H1 (cell line): ENCODE data around the gene MMUT. TPM values are rescaled to one million over a fixed set of nuclear protein-coding genes. Genes with fewer than 3 reads are reported as not detected.
"Not testable (repeated sequence)": the region's sequence is repeated elsewhere in the genome, so short reads cannot be mapped to it uniquely, and the experiment has no call there.

Source experiments
- CTCF ChIA-PET: fragments of 300-600 bp; sonication (Branson Sonifier 250); formaldehyde crosslinking; loops from one replicate; lab custom pipeline; 2021; ENCODE audit not compliant: partially characterized antibody; lab: Charles Lee
- POLR2A ChIA-PET: fragments of 300-600 bp; sonication (Branson Sonifier 250); formaldehyde crosslinking; loops from one replicate; lab custom pipeline; 2021; ENCODE audit warnings: inconsistent platforms; ENCODE audit not compliant: partially characterized antibody; lab: Charles Lee
- DNase-seq, 2 experiments: peaks; one replicate each; pipeline versions ENCODE4 v3.0.0 to v3.0.0-alpha.2; 2010 to 2022; ENCODE audit warnings: low spot score in 2 of 2, low read depth in 1 of 2, mixed read lengths in 1 of 2
- FAIRE-seq: peaks from 2 replicates; lab custom pipeline; 2011; peaks lifted over from hg19 to GRCh38; lab: Jason Lieb, UNC
- H2AFZ ChIP-seq: 2 replicates; pipeline ENCODE4 v1.8.1; 2012; ENCODE audit warnings: low read length, inconsistent platforms
- H2AK5ac ChIP-seq: 2 replicates; pipeline ENCODE4 v1.6.1; 2013; ENCODE audit warnings: low read depth, low read length
- H2BK120ac ChIP-seq: replicated peaks from 2 replicates; pipeline ENCODE3; 2013; ENCODE audit warnings: low read depth, low read length, inconsistent platforms
- H2BK12ac ChIP-seq: 2 replicates; pipeline ENCODE4 v1.6.1; 2013; ENCODE audit warnings: low read depth, low read length
- H2BK15ac ChIP-seq: 2 replicates; pipeline ENCODE4 v1.6.1; 2013; ENCODE audit warnings: low read length
- H2BK20ac ChIP-seq: 2 replicates; pipeline ENCODE4 v1.6.1; 2013; ENCODE audit warnings: low read length
- H2BK5ac ChIP-seq: 2 replicates; pipeline ENCODE4 v1.6.1; 2013; ENCODE audit warnings: low read depth, low read length
- H3K14ac ChIP-seq: 2 replicates; pipeline ENCODE4 v1.6.1; 2013; ENCODE audit warnings: inconsistent platforms; ENCODE audit not compliant: insufficient read length
- H3K18ac ChIP-seq: 2 replicates; pipeline ENCODE4 v1.6.1; 2013; ENCODE audit warnings: low read length; ENCODE audit errors: extremely low read depth
- H3K23ac ChIP-seq: 2 replicates; pipeline ENCODE4 v1.6.1; 2013; ENCODE audit warnings: inconsistent platforms; ENCODE audit not compliant: insufficient read length
- H3K23me2 ChIP-seq: 2 replicates; pipeline ENCODE4 v1.6.1; 2013; ENCODE audit warnings: low read depth, low read length
- H3K27ac ChIP-seq: 2 replicates; pipeline ENCODE4 v1.6.1; 2011; ENCODE audit warnings: low read depth, low read length, inconsistent platforms
- H3K27me3 ChIP-seq, 4 experiments: replicated peaks in 1 of 4; 1 replicate in 1 of 4; 2 replicates in 3 of 4; pipeline versions ENCODE4 v1.6.1 to v1.8.1; 2011 to 2013; ENCODE audit warnings: low read length in 3 of 4, mild to moderate bottlenecking in 3 of 4, inconsistent platforms in 2 of 4, mixed read lengths in 2 of 4, moderate library complexity in 1 of 4; ENCODE audit not compliant: control insufficient read depth in 3 of 4, insufficient read depth in 3 of 4; ENCODE audit errors: extremely low read depth in 1 of 4
- H3K36me3 ChIP-seq, 4 experiments: 2 replicates each; pipeline versions ENCODE4 v1.6.1 to v1.8.1; 2011 to 2013; ENCODE audit warnings: mild to moderate bottlenecking in 4 of 4, low read length in 3 of 4, moderate library complexity in 2 of 4, control low read depth in 1 of 4, inconsistent platforms in 1 of 4; ENCODE audit not compliant: insufficient read depth in 4 of 4, control insufficient read depth in 2 of 4
- H3K4ac ChIP-seq: replicated peaks from 2 replicates; pipeline ENCODE3; 2013; ENCODE audit warnings: low read length, low read depth, mixed read lengths, inconsistent platforms; ENCODE audit not compliant: insufficient read length
- H3K4me1 ChIP-seq, 4 experiments: replicated peaks in 1 of 4; 1 replicate in 1 of 4; 2 replicates in 3 of 4; pipeline versions ENCODE4 v1.6.1 to v1.8.1; 2011 to 2013; ENCODE audit warnings: low read length in 3 of 4, inconsistent platforms in 2 of 4, mixed read lengths in 1 of 4; ENCODE audit not compliant: insufficient read depth in 4 of 4, control insufficient read depth in 3 of 4
- H3K4me2 ChIP-seq, 2 experiments: 2 replicates each; pipeline versions ENCODE4 v1.6.1 to v1.8.1; 2011 to 2013; ENCODE audit warnings: low read depth in 2 of 2, low read length in 2 of 2, control low read depth in 1 of 2, inconsistent platforms in 1 of 2, mild to moderate bottlenecking in 1 of 2; ENCODE audit not compliant: insufficient read depth in 1 of 2
- H3K4me3 ChIP-seq, 4 experiments: fragments of 200-600, 300-600 bp in 1 of 4; sonication (generic), shearing (Covaris generic), sonication (Bioruptor Twin) in 1 of 4; 2 replicates each; pipeline versions ENCODE4 v1.5.1 to v1.8.1; 2011 to 2016; ENCODE audit warnings: low read length in 4 of 4, low read depth in 3 of 4, control low read depth in 2 of 4, inconsistent platforms in 2 of 4, mild to moderate bottlenecking in 2 of 4, mixed read lengths in 1 of 4, moderate library complexity in 1 of 4; ENCODE audit not compliant: insufficient read depth in 2 of 4; ENCODE audit errors: extremely low read depth in 1 of 4
- H3K56ac ChIP-seq: replicated peaks from 2 replicates; pipeline ENCODE3; 2013; ENCODE audit warnings: low read depth, mild to moderate bottlenecking, mixed read lengths, low read length, inconsistent platforms; ENCODE audit not compliant: insufficient read length
- H3K79me1 ChIP-seq: 2 replicates; pipeline ENCODE4 v1.6.1; 2013; ENCODE audit warnings: low read depth, low read length, control low read depth
- H3K79me2 ChIP-seq, 2 experiments: 2 replicates each; pipeline versions ENCODE4 v1.6.1 to v1.8.1; 2012 to 2013; ENCODE audit warnings: low read length in 2 of 2, mild to moderate bottlenecking in 2 of 2, inconsistent platforms in 1 of 2; ENCODE audit not compliant: insufficient read depth in 2 of 2, control insufficient read depth in 1 of 2
- H3K9ac ChIP-seq, 4 experiments: replicated peaks in 1 of 4; 1 replicate in 1 of 4; 2 replicates in 3 of 4; pipeline versions ENCODE4 v1.6.1 to v1.8.1; 2011 to 2013; ENCODE audit warnings: low read depth in 3 of 4, low read length in 3 of 4, control low read depth in 2 of 4, mild to moderate bottlenecking in 2 of 4, moderate library complexity in 2 of 4, inconsistent platforms in 1 of 4; ENCODE audit errors: extremely low read depth in 1 of 4
- H3K9me3 ChIP-seq, 2 experiments: 2 replicates each; pipeline versions ENCODE4 v1.6.1 to v1.8.1; 2012 to 2013; ENCODE audit warnings: mild to moderate bottlenecking in 2 of 2, moderate library complexity in 2 of 2, control low read depth in 1 of 2, inconsistent platforms in 1 of 2, low read depth in 1 of 2, low read length in 1 of 2, mixed read lengths in 1 of 2; ENCODE audit not compliant: insufficient read depth in 2 of 2
- H4K20me1 ChIP-seq, 2 experiments: replicated peaks in 1 of 2; 2 replicates each; pipeline versions ENCODE3 to v1.8.1; 2011 to 2013; ENCODE audit warnings: inconsistent platforms in 2 of 2, low read length in 2 of 2, mild to moderate bottlenecking in 1 of 2; ENCODE audit not compliant: insufficient read depth in 2 of 2, control insufficient read depth in 1 of 2
- H4K5ac ChIP-seq: 2 replicates; pipeline ENCODE4 v1.6.1; 2013; ENCODE audit warnings: low read length, low read depth, mixed read lengths, inconsistent platforms; ENCODE audit not compliant: insufficient read length
- H4K8ac ChIP-seq: 2 replicates; pipeline ENCODE4 v1.8.0; 2013; ENCODE audit warnings: mild to moderate bottlenecking, moderate library complexity, low read length, inconsistent platforms; ENCODE audit not compliant: insufficient read depth; ENCODE audit errors: extremely low read depth
- H4K91ac ChIP-seq: replicated peaks from 2 replicates; pipeline ENCODE3; 2013; ENCODE audit warnings: low read length, mixed read lengths, inconsistent platforms; ENCODE audit not compliant: insufficient read length
- TBP ChIP-seq: IDR thresholded peaks from 2 replicates; pipeline ENCODE4 v1.6.1; 2011; ENCODE audit warnings: low read depth, low read length, improper control_type of control experiment
- TEAD4 ChIP-seq: IDR thresholded peaks from 2 replicates; pipeline ENCODE4 v1.6.1; 2012; ENCODE audit warnings: low read depth, low read length, inconsistent platforms, mixed read lengths
- whole genome bisulfite sequencing, 2 experiments: shearing (Covaris generic) in 1 of 2; methylation state at CpG; one replicate each; pipeline versions ENCODE4 v1.1.6 to v1.1.7; 2013 to 2015; ENCODE audit warnings: low lambda C conversion rate in 2 of 2, mixed read lengths in 2 of 2, inconsistent platforms in 1 of 2, low coverage in 1 of 2, missing lambda C conversion rate in 1 of 2; ENCODE audit not compliant: insufficient replicate concordance in 2 of 2, insufficient coverage in 1 of 2, insufficient read length in 1 of 2; ENCODE audit errors: extremely low coverage in 1 of 2, missing lambda C conversion rate in 1 of 2; 5-methylcytosine and 5-hydroxymethylcytosine counted together
- polyA plus RNA-seq, 7 experiments: library from polyadenylated mRNA; depleted of rRNA in 3 of 7; stranded (reverse) in 5 of 7; unstranded in 2 of 7; fragments of >200 nt in 5 of 7; fragments of 200-250 nt in 2 of 7; gene quantifications; 1 replicate in 5 of 7; 2 replicates in 1 of 7; 4 replicates in 1 of 7; pipeline versions ENCODE4 v1.2.1 to v1.2.3, GENCODE V29; 2011 to 2013; ENCODE audit warnings: missing spikeins in 2 of 7, mixed read lengths in 2 of 7
- total RNA-seq: library from RNA; stranded (reverse); fragmentation: NEBNext Ultra II Directional; extraction: Animal tissue kit (Norgen Biotek cat#: 25700); gene quantifications from 2 replicates; pipeline ENCODE4 v1.2.1, GENCODE V29; 2021

The MMUT gene
- total and polyA plus RNA-seq, 2 of the 8 experiments (the other 6 are each of a cell fraction or from before 2014, with no cell fraction given) = 5.2 to 13.0 TPM

GRCh38 chr6:49401063-49401462, 62.0 kb downstream of the MMUT start (continued):
- TF ChIP-seq TBP = no peak
- TF ChIP-seq TEAD4 = no peak

DNA sequence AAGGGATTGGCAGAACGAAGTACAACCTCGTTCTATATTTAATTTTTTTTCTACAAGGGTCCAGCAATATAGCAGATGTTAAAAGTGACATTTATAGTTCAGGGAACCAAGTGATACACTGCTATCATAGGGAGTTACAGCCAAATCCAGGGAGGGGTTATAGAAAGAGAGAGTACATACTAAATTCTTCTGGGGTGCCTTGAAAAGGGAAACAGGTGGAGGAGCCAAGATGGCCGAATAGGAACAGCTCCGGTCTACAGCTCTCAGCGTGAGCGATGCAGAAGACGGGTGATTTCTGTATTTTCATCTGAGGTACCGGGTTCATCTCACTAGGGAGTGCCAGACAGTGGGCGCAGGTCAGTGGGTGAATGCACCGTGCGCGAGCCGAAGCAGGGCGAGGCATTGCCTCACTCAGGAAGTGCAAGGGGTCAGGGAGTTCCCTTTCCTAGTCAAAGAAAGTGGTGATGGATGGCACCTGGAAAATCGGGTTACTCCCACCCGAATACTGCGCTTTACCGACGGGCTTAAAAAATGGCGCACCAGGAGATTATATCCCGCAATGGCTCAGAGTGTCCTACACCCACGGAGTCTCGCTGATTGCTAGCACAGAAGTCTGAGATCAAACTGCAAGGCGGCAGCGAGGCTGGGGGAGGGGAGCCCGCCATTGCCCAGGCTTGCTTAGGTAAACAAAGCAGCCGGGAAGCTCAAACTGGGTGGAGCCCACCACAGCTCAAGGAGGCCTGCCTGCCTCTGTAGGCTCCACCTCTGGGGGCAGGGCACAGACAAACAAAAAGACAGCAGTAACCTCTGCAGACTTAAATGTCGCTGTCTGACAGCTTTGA, 76.2 kb downstream of the MMUT start:
- H3K36me3 ChIP-seq, H3K4ac ChIP-seq, H3K18ac ChIP-seq, H4K91ac ChIP-seq, CTCF ChIA-PET, H3K23ac ChIP-seq, H3K9me3 ChIP-seq, H4K8ac ChIP-seq, H2BK20ac ChIP-seq, H2BK12ac ChIP-seq, H4K20me1 ChIP-seq, H2BK15ac ChIP-seq, H3K79me1 ChIP-seq, H3K4me3 ChIP-seq, H4K5ac ChIP-seq, H3K56ac ChIP-seq, FAIRE-seq, H3K79me2 ChIP-seq, H3K4me1 ChIP-seq, H2BK5ac ChIP-seq, H3K4me2 ChIP-seq, H3K14ac ChIP-seq, POLR2A ChIA-PET, H3K23me2 ChIP-seq, H2AK5ac ChIP-seq, DNase-seq, H3K27ac ChIP-seq, H3K9ac ChIP-seq, H3K27me3 ChIP-seq, H2BK120ac ChIP-seq, H2AFZ ChIP-seq: not testable (repeated sequence)
- 86% methylated on average over 19 of the region's 28 CpGs; no CpG with 5 or more reads in 1 of the 2 experiments for WGBS, 2 experiments
